Subcutaneous abdominal adipose tissue (tissue), 5 donors: Measurements from ENCODE around the gene EEFSEC.

Experiments used
- H3K27ac ChIP-seq: one replicate; pipeline ENCODE4 v1.7.0; 2013; ENCODE audit warnings: low read depth, mild to moderate bottlenecking, inconsistent platforms, low read length, moderate library complexity
- H3K27me3 ChIP-seq, 5 donors: one replicate each; pipeline ENCODE4 v1.7.0; 2013; ENCODE audit warnings: low read length in 5 of 5, inconsistent platforms in 1 of 5; ENCODE audit not compliant: control insufficient read depth in 5 of 5, insufficient read depth in 4 of 5
- H3K36me3 ChIP-seq, 5 donors: one replicate each; pipeline ENCODE4 v1.7.0; 2013; ENCODE audit warnings: low read length in 5 of 5; ENCODE audit not compliant: control insufficient read depth in 5 of 5, insufficient read depth in 5 of 5
- H3K4me1 ChIP-seq, 5 donors: one replicate each; pipeline ENCODE4 v1.7.0; 2013; ENCODE audit warnings: low read length in 5 of 5, mild to moderate bottlenecking in 3 of 5, moderate library complexity in 1 of 5; ENCODE audit not compliant: control insufficient read depth in 5 of 5, insufficient read depth in 5 of 5
- H3K4me3 ChIP-seq, 5 donors: one replicate each; pipeline ENCODE4 v1.7.0; 2013; ENCODE audit warnings: low read length in 5 of 5, low read depth in 1 of 5
- H3K9ac ChIP-seq, 5 donors: one replicate each; pipeline ENCODE4 v1.7.0; 2013; ENCODE audit warnings: low read length in 5 of 5, mild to moderate bottlenecking in 4 of 5, moderate library complexity in 3 of 5
- H3K9me3 ChIP-seq, 5 donors: one replicate each; pipeline ENCODE4 v1.7.0; 2013; ENCODE audit warnings: low read length in 5 of 5; ENCODE audit not compliant: control insufficient read depth in 5 of 5
- donor health status: healthy.
- donor health status: healthy.
- donor health status: healthy.
- donor health status: healthy.
- donor health status: healthy.

Gene EEFSEC

GRCh38 chr3:128432971-128433836, 279.9 kb downstream of the EEFSEC start:
- Histone ChIP-seq H3K36me3 (no peaks in the 10 kb centered on the region), H3K27ac (no peak overlapping the region), H3K4me3 (no peak overlapping the region), H3K27me3 (peaks cover 24 to 40% (median 36%) of the 10 kb centered on the region in 5 donors), H3K4me1 (peaks cover 0 to 28% (median 21%) of the 10 kb centered on the region in 5 donors), H3K9ac (no peak overlapping the region), H3K9me3 (no peaks in the 10 kb centered on the region)

- Histone ChIP-seq H3K27me3 (peaks cover 18 to 35% (median 32%) of the 10 kb centered on the region in 5 donors), H3K36me3 (no peaks in the 10 kb centered on the region)
These were observed 280.5 kb downstream of the EEFSEC start for GRCh38 chr3:128433837-128434165.

GRCh38 chr3:128434524-128434923, 281.2 kb downstream of the EEFSEC start:
- Histone ChIP-seq H3K9me3 (no peaks in the 10 kb centered on the region), H3K36me3 (no peaks in the 10 kb centered on the region), H3K9ac (no peak overlapping the region), H3K27ac (no peak overlapping the region), H3K4me1 (peaks cover 0 to 38% (median 28%) of the 10 kb centered on the region in 5 donors), H3K4me3 (no peak overlapping the region), H3K27me3 (peaks cover 17 to 34% (median 29%) of the 10 kb centered on the region in 5 donors)

More at GRCh38 chr3:128433837-128434165, 280.5 kb downstream of the EEFSEC start:
- Histone ChIP-seq H3K27ac (no peak overlapping the region), H3K9ac (no peak overlapping the region), H3K4me1 (peaks cover 0 to 31% (median 21%) of the 10 kb centered on the region in 5 donors), H3K9me3 (no peaks in the 10 kb centered on the region), H3K4me3 (no peak overlapping the region)

GRCh38 chr3:128435058-128435457, 281.8 kb downstream of the EEFSEC start:
- Histone ChIP-seq H3K9ac (peak overlapping the region in 1 of 5 donors; percentile 30), H3K4me3 (no peak overlapping the region), H3K27ac (no peak overlapping the region), H3K4me1 (peaks cover 0 to 42% (median 29%) of the 10 kb centered on the region in 5 donors), H3K9me3 (no peaks in the 10 kb centered on the region), H3K27me3 (peaks cover 17 to 34% (median 29%) of the 10 kb centered on the region in 5 donors), H3K36me3 (no peaks in the 10 kb centered on the region)

DNA sequence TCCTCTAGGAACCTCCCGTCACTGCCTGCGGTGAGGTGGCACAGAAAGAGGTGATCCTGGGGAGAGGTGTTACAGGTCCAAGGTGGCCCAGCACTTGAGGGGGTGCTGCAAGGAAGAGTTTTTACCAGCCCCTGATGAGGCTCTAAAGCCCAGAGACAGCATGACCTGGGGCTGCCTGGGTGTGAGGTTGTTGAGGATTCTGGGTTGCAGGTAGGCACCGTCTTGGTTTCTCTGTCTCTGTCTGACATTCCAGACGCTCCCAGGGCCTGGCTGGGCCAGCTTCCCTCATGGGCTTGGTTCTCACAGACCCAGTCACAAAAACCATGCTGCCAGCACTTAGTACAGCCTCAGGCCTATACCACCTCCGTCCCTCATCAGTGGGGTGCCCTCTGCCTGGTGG, 282.3 kb downstream of the EEFSEC start:
- Histone ChIP-seq H3K9me3 (no peaks in the 10 kb centered on the region), H3K27me3 (peaks cover 16 to 30% (median 28%) of the 10 kb centered on the region in 5 donors), H3K9ac (no peak overlapping the region), H3K4me1 (peaks cover 0 to 42% (median 29%) of the 10 kb centered on the region in 5 donors), H3K27ac (no peak overlapping the region), H3K4me3 (no peak overlapping the region), H3K36me3 (no peaks in the 10 kb centered on the region)

GRCh38 chr3:128436214-128436613, 282.9 kb downstream of the EEFSEC start:
- no peaks in the 10 kb centered on the region for H3K9me3 ChIP-seq
- peaks cover 0 to 42% (median 29%) of the 10 kb centered on the region in 5 donors for H3K4me1 ChIP-seq
- H3K27me3 ChIP-seq: peaks cover 12 to 28% (median 24%) of the 10 kb centered on the region in 5 donors
- no peak overlapping the region for H3K4me3 ChIP-seq
- H3K36me3 ChIP-seq: no peaks in the 10 kb centered on the region
- H3K9ac ChIP-seq: no peak overlapping the region
- H3K27ac ChIP-seq: no peak overlapping the region

DNA sequence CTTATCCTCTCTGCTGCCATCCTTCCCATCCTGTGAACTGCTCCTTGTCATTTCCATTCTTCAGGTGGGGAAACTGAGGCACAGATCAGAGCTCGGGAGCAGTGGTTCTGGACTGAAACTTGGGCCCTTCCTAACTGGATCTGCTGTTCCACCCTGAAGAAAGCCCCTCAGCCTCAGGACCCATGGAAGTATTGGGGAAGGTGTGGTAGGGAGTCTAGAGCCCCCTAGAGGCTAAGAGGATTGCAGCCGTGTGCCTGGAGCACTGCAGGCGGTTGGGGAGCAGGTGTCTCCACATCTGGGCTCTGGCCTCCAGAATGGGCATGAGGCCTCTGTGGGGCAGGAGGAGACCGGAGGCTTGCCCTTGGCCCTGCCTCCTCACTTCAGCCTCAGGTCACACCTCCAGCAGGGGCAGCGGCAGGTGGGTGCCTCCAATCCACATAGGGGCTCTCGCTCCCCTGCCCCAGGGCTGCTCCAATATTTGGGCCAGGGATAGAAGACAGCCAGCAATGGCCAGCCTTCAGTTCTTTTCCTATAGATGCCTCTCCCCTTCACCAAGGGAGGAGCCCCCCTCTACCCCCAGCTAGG, 285.3 kb downstream of the EEFSEC start:
- H3K36me3 ChIP-seq: no peaks in the 10 kb centered on the region
- no peaks in the 10 kb centered on the region for H3K9me3 ChIP-seq

DNA sequence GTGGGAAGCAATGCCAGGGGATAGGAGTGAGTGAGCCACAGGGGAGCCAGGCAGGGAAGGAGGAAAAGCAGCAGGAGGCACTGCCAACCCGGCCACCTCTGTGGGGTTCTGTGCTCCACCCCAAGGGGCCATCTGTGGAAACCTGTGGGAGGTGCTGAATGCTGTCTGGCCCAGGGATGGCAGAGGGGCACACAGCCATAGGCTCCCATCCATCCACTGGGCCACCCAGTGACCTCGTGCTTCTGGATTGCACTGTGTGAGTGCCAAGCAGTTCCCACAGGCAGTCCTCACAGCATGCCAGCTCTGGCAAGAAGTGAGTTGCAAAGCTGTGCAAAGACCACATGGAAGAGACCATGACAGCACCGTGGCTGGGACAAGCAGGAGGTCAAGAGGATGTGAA, 285.9 kb downstream of the EEFSEC start:
- Histone ChIP-seq H3K9ac (no peak overlapping the region), H3K4me1 (peaks cover 0 to 33% (median 22%) of the 10 kb centered on the region in 5 donors), H3K36me3 (no peaks in the 10 kb centered on the region), H3K27ac (no peak overlapping the region), H3K9me3 (no peaks in the 10 kb centered on the region), H3K4me3 (no peak overlapping the region), H3K27me3 (peaks cover 0 to 7% (median 0%) of the 10 kb centered on the region in 5 donors)

More for the DNA sequence above, 285.3 kb downstream of the EEFSEC start:
- Histone ChIP-seq H3K9ac (no peak overlapping the region), H3K27me3 (peaks cover under 1 to 11% (median 6%) of the 10 kb centered on the region in 5 donors), H3K27ac (no peak overlapping the region), H3K4me3 (no peak overlapping the region), H3K4me1 (peaks cover 0 to 33% (median 22%) of the 10 kb centered on the region in 5 donors)

DNA sequence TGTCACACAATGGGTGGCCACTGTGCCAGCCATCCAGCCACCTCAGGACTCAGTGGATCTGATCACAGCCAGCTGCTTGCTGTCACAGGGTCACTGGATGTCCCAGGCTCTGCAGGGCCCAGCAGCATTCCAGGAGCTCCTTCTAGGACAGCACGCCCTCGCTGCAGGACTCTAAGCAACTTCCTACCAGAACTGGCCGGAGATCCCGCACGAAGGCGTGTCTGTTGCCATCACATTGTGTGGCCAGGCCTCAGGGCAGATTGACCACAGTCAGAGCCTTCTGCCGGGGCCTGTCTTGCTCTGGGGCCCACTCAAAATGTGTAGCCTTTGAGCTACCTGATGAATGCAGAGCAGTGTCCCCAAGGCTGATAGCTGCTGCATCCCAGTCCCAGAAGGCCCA, 288.8 kb downstream of the EEFSEC start:
- Histone ChIP-seq H3K27ac (no peak overlapping the region), H3K9me3 (peaks cover 0 to 5% (median 0%) of the 10 kb centered on the region in 5 donors), H3K36me3 (no peaks in the 10 kb centered on the region), H3K4me3 (no peak overlapping the region), H3K9ac (no peak overlapping the region), H3K27me3 (peaks cover 0 to 7% (median 0%) of the 10 kb centered on the region in 5 donors), H3K4me1 (peaks cover 0 to 14% (median 7%) of the 10 kb centered on the region in 5 donors)

GRCh38 chr3:128442949-128443348, 289.7 kb downstream of the EEFSEC start:
- Histone ChIP-seq H3K9me3 (peaks cover 0 to 11% (median 0%) of the 10 kb centered on the region in 5 donors), H3K9ac (no peak overlapping the region), H3K4me3 (no peak overlapping the region), H3K36me3 (no peaks in the 10 kb centered on the region), H3K27ac (no peak overlapping the region), H3K4me1 (peaks cover 0 to 14% (median 7%) of the 10 kb centered on the region in 5 donors), H3K27me3 (peaks cover 0 to 11% (median 0%) of the 10 kb centered on the region in 5 donors)
